Testis (tissue), 2 donors: ENCODE measurements around the gene AKAP6.

ENCODE experiments used
- CTCF ChIP-seq, 3 experiments: fragments of 450-650 bp in 2 of 3; fragments of 200-600 bp in 1 of 3; sonication (generic) in 1 of 3; IDR thresholded peaks; one replicate each; pipeline ENCODE4 v1.5.1; 2016 to 2019; ENCODE audit warnings: antibody characterized with exemption in 3 of 3, mild to moderate bottlenecking in 2 of 3, moderate library complexity in 1 of 3
- POLR2A ChIP-seq: fragments of 450-650 bp; IDR thresholded peaks from one replicate; pipeline ENCODE4 v1.6.1; 2017; ENCODE audit warnings: antibody characterized with exemption, mild to moderate bottlenecking, moderate library complexity

GRCh38 chr14:32597771-32598170 lies 268.7 kb downstream of the AKAP6 start:
- TF ChIP-seq CTCF (IDR thresholded peaks at IDR 0.05) (no peak), POLR2A (no peak)
